GM12878 (cell line): ENCODE measurements around the gene LIX1L. TPM values are rescaled to one million over a fixed set of nuclear protein-coding genes. Genes with fewer than 3 reads are reported as not detected.

Experiments
- ATAC-seq: fragments of 200-7000 bp; cut with Tn5 transposase; 3 replicates; pipeline ENCODE4 v1.9.1; 2020; ENCODE audit warnings: mild to moderate bottlenecking, moderate library complexity
- BruUV-seq: library from RNA; stranded (reverse); fragments of 400-500 nt; replicated peaks from 2 replicates; lab custom pipeline; 2021; lab: Mats Ljungman, UMichigan
- CTCF ChIA-PET: fragments of 300-600 bp; sonication (Branson Sonifier 250); formaldehyde crosslinking; extraction: SDS; loops from one replicate; lab custom pipeline; 2021; ENCODE audit warnings: inconsistent platforms; lab: Yijun Ruan, JAX
- POLR2A ChIA-PET: fragments of 350-600 bp; formaldehyde crosslinking; extraction: SDS; loops from one replicate; lab custom pipeline; 2021; ENCODE audit warnings: inconsistent platforms; lab: Charles Lee
- RAD21 ChIA-PET: fragments of 300-600 bp; sonication (Branson Sonifier 250); formaldehyde crosslinking; loops from one replicate; lab custom pipeline; 2023; ENCODE audit warnings: antibody characterized with exemption; ENCODE audit not compliant: unreplicated experiment; lab: Charles Lee
- SMC1A ChIA-PET: fragments of 300-600 bp; sonication (Branson Sonifier 250); formaldehyde crosslinking; loops from one replicate; lab custom pipeline; 2023; ENCODE audit not compliant: unreplicated experiment, uncharacterized antibody; lab: Charles Lee
- DNase-seq: peaks from one replicate; pipeline ENCODE4 v3.0.0-alpha.2; 2011; ENCODE audit warnings: low read depth, low spot score
- FAIRE-seq: peaks from 3 replicates; lab custom pipeline; 2011; peaks lifted over from hg19 to GRCh38; lab: Jason Lieb, UNC
- H2AFZ ChIP-seq: 2 replicates; pipeline ENCODE4 v1.6.0; 2011; ENCODE audit warnings: low read depth, low read length, control low read depth; ENCODE audit not compliant: control insufficient read depth
- H3K27ac ChIP-seq: 2 replicates; pipeline ENCODE4 v1.5.1; 2011; ENCODE audit warnings: control low read depth; ENCODE audit not compliant: control insufficient read depth, insufficient read depth
- H3K27me3 ChIP-seq, 2 experiments: replicated peaks in 1 of 2; 2 replicates each; pipeline versions ENCODE4 v1.6.0 to v1.6.1; 2011; ENCODE audit warnings: low read length in 1 of 2; ENCODE audit not compliant: control insufficient read depth in 2 of 2, insufficient read depth in 2 of 2
- H3K36me3 ChIP-seq, 2 experiments: 2 replicates each; pipeline ENCODE4 v1.5.1; 2011; ENCODE audit warnings: low read length in 1 of 2; ENCODE audit not compliant: control insufficient read depth in 2 of 2, insufficient read depth in 2 of 2
- H3K4me1 ChIP-seq: 2 replicates; pipeline ENCODE4 v1.6.1; 2011; ENCODE audit warnings: mild to moderate bottlenecking, low read length, moderate library complexity, mixed read lengths; ENCODE audit not compliant: control insufficient read depth, insufficient read depth
- H3K4me2 ChIP-seq: 2 replicates; pipeline ENCODE4 v1.6.0; 2011; ENCODE audit warnings: control low read depth; ENCODE audit not compliant: control insufficient read depth, insufficient read depth
- H3K4me3 ChIP-seq: fragments of 200-600 bp; sonication (generic); 2 replicates; pipeline ENCODE4 v1.5.1; 2016
- H3K79me2 ChIP-seq: 2 replicates; pipeline ENCODE4 v1.6.0; 2011; ENCODE audit warnings: low read length; ENCODE audit not compliant: control insufficient read depth, insufficient read depth
- H3K9ac ChIP-seq: 2 replicates; pipeline ENCODE4 v1.8.0; 2011; ENCODE audit warnings: low read length, control low read depth, mixed read lengths; ENCODE audit not compliant: control insufficient read depth, insufficient read depth
- H3K9me3 ChIP-seq: replicated peaks from 3 replicates; pipeline ENCODE4 v1.5.1; 2011; ENCODE audit warnings: mild to moderate bottlenecking, low read length; ENCODE audit not compliant: control insufficient read depth, insufficient read depth
- H4K20me1 ChIP-seq: 2 replicates; pipeline ENCODE4 v1.6.0; 2011; ENCODE audit not compliant: control insufficient read depth, insufficient read depth
- BCL3 ChIP-seq: IDR thresholded peaks from 2 replicates; pipeline ENCODE4 v1.6.1; 2011; ENCODE audit warnings: borderline replicate concordance, low read depth, mild to moderate bottlenecking, moderate library complexity, low read length; ENCODE audit not compliant: insufficient read depth, poor library complexity, severe bottlenecking
- BHLHE40 ChIP-seq, 2 experiments: fragments of 450-650 bp in 1 of 2; IDR thresholded peaks; 2 replicates each; pipeline ENCODE4 v1.6.1; 2011 to 2017; ENCODE audit warnings: low read depth in 2 of 2, borderline replicate concordance in 1 of 2, improper control_type of control experiment in 1 of 2, low read length in 1 of 2, mild to moderate bottlenecking in 1 of 2
- ELK1 ChIP-seq: IDR thresholded peaks from 2 replicates; pipeline ENCODE4 v1.6.1; 2012; ENCODE audit warnings: low read depth, low read length, improper control_type of control experiment
- HDAC2 ChIP-seq: fragments of 200-600 bp; sonication (generic); IDR thresholded peaks from 2 replicates; pipeline ENCODE4 v1.6.1; 2017
- NFYA ChIP-seq: IDR thresholded peaks from 2 replicates; pipeline ENCODE4 v1.6.1; 2011; ENCODE audit warnings: low read depth, mild to moderate bottlenecking, low read length, improper control_type of control experiment, borderline replicate concordance
- NKRF ChIP-seq: fragments of 450-650 bp; conservative IDR thresholded peaks from 2 replicates; pipeline ENCODE4 v1.6.1; 2017; ENCODE audit warnings: mild to moderate bottlenecking, moderate library complexity
- PAX5 ChIP-seq: IDR thresholded peaks from 2 replicates; pipeline ENCODE4 v1.6.1; 2011; ENCODE audit warnings: low read depth, low read length, borderline replicate concordance
- RAD21 ChIP-seq: IDR thresholded peaks from 2 replicates; pipeline ENCODE4 v1.6.1; 2011; ENCODE audit warnings: mild to moderate bottlenecking, low read depth, low read length, moderate library complexity; ENCODE audit not compliant: insufficient read depth
- REST ChIP-seq: IDR thresholded peaks from 2 replicates; pipeline ENCODE4 v1.6.1; 2012; ENCODE audit warnings: mild to moderate bottlenecking, low read depth, low read length
- TAF1 ChIP-seq: IDR thresholded peaks from 2 replicates; pipeline ENCODE4 v1.6.1; 2011; ENCODE audit warnings: mild to moderate bottlenecking, low read depth, low read length, borderline replicate concordance
- ZNF384 ChIP-seq: IDR thresholded peaks from 2 replicates; pipeline ENCODE4 v1.6.1; 2012; ENCODE audit warnings: low read depth, mild to moderate bottlenecking, low read length, improper control_type of control experiment, borderline replicate concordance
- WGBS: methylation state at CpG from one replicate; pipeline ENCODE4 v1.1.6; 2016; ENCODE audit warnings: low lambda C conversion rate; ENCODE audit not compliant: insufficient replicate concordance, insufficient coverage; ENCODE audit errors: missing lambda C conversion rate; 5-methylcytosine and 5-hydroxymethylcytosine counted together
- in situ Hi-C: fragments of 300-500 bp; cut with MboI; formaldehyde crosslinking; loops from 9 replicates; pipeline ENCODE4 v1.14.3; 2018; ENCODE audit warnings: mixed read lengths
- intact Hi-C: fragments of 100-400 bp; cut with micrococcal nuclease; formaldehyde crosslinking; loops from one replicate; pipeline ENCODE4 v1.14.2; 2022; ENCODE audit not compliant: unreplicated experiment
- polyA plus RNA-seq, 11 experiments: library from polyadenylated mRNA; depleted of rRNA in 4 of 11; unstranded in 6 of 11; stranded (reverse) in 5 of 11; fragments of >200 nt; fragmentation: Nextera tagmentation in 4 of 11; fragmentation: Illumina TruSeq in 1 of 11; extraction: Ambion mirVana in 4 of 11; extraction: Trizol in 1 of 11; gene quantifications; 1 replicate in 1 of 11; 2 replicates in 10 of 11; pipeline versions ENCODE4 v1.2.1 to v1.2.3, GENCODE V29; 2011 to 2016; ENCODE audit warnings: inconsistent platforms in 2 of 11, missing spikeins in 2 of 11, low read depth in 1 of 11
- total RNA-seq, 4 experiments: library from RNA; depleted of rRNA in 3 of 4; stranded (reverse); fragments of >200 nt in 3 of 4; fragmentation: Illumina TruSeq in 1 of 4; extraction: Trizol in 1 of 4; gene quantifications; 2 replicates each; pipeline versions ENCODE4 v1.2.1 to v1.2.3, GENCODE V29; 2013 to 2021
- TF ChIP-seq, protein P1 (sequence below): fragments of 450-650 bp; IDR thresholded peaks from 2 replicates; pipeline ENCODE4 v1.6.1; 2014; ENCODE audit warnings: mild to moderate bottlenecking

Gene LIX1L
- total and polyA plus RNA-seq, 10 of the 15 experiments (the other 5 are each of a cell fraction or from before 2014, with no cell fraction given): 5.5 to 48.2 (median 15.3) TPM

GRCh38 chr1:145953861-145954260 lies 4.0 kb downstream of the LIX1L start:
- Histone ChIP-seq H3K27me3 (no peaks in the 10 kb centered on the region), H3K4me3 (no peak overlapping the region), H3K79me2 (peaks cover 21% of the 10 kb centered on the region), H3K9me3 (no peaks in the 10 kb centered on the region), H3K4me1 (no peaks in the 10 kb centered on the region), H2AFZ (no peak overlapping the region), H4K20me1 (no peaks in the 10 kb centered on the region), H3K4me2 (no peak overlapping the region), H3K27ac (no peak overlapping the region), H3K36me3 (no peaks in the 10 kb centered on the region; a peak in 1 of 4 replicates), H3K9ac (no peak overlapping the region)
- intact Hi-C loops (no loop called here), in situ Hi-C loops (no loop called here)
- SMC1A ChIA-PET: interaction anchor here (0.6 to 2.8 kb wide), 3 partner anchors 10 to 27 kb away, joined by 3 to 15 read pairs (median 4); partner anchors contain the start of genes ANKRD34A, POLR3GL and RBM8A
- WGBS: 88% methylated on average over 6 of the region's 6 CpGs
- CTCF ChIA-PET: interaction anchor here (0.9 to 1.7 kb wide), 3 partner anchors 27 to 55 kb away, joined by 3 to 4 read pairs (median 4); partner anchors contain the start of gene RBM8A
- POLR2A ChIA-PET: interaction anchor here (2.8 to 5.8 kb wide), 3 partner anchors 10 to 27 kb away, joined by 10 to 58 read pairs (median 14); partner anchors contain the start of genes ANKRD34A, POLR3GL and RBM8A
- BruUV-seq: no TSS peak
- FAIRE-seq: no peak
- RAD21 ChIA-PET: interaction anchor here (0.6 to 2.7 kb wide), 2 partner anchors 10 to 12 kb away, joined by 3 to 12 read pairs; partner anchors contain the start of genes ANKRD34A and POLR3GL
- DNase-seq: no peak
- TF ChIP-seq REST (no peak), NKRF (no peak), RAD21 (no peak), PAX5 (no peak), HDAC2 (no peak), TAF1 (no peak), ZNF384 (no peak), BCL3 (no peak), NFYA (no peak), ELK1 (no peak), BHLHE40 (IDR thresholded peaks at IDR 0.05; ENCODE audit: borderline replicate concordance in 1 of 2, low read depth in 2 of 2, low read length in 1 of 2) (no peak)
- TF ChIP-seq, protein P1, sequence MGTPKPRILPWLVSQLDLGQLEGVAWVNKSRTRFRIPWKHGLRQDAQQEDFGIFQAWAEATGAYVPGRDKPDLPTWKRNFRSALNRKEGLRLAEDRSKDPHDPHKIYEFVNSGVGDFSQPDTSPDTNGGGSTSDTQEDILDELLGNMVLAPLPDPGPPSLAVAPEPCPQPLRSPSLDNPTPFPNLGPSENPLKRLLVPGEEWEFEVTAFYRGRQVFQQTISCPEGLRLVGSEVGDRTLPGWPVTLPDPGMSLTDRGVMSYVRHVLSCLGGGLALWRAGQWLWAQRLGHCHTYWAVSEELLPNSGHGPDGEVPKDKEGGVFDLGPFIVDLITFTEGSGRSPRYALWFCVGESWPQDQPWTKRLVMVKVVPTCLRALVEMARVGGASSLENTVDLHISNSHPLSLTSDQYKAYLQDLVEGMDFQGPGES: no peak
- no peak for ATAC-seq
